ENCODE results near the gene HOXA4. TPM values are rescaled to one million over a fixed set of nuclear protein-coding genes. Genes with fewer than 3 reads are reported as not detected.

HOXA4 gene
- total and polyA plus RNA-seq, 2 donors (not counting 1 experiment from before 2014, with no cell fraction given) = 0.33 to 3.6 TPM

GRCh38 chr7:27154369-27154768, 23.8 kb upstream of the HOXA4 start:
- Histone ChIP-seq H3K9ac (ENCODE audit: insufficient read depth, low read length) (no peak overlapping the region), H4K20me1 (ENCODE audit: control insufficient read depth, extremely low read depth, insufficient read depth, low read length) (no peaks in the 10 kb centered on the region), H3K4me3 (replicated peaks in 1 of 4; ENCODE audit: control extremely low read depth in 1 of 4, insufficient read depth in 1 of 4, low read depth in 3 of 4, low read length in 4 of 4) (no peak overlapping the region), H3K36me3 (ENCODE audit: control insufficient read depth, insufficient read depth, low read length) (no peaks in the 10 kb centered on the region), H3K4me1 (ENCODE audit: control insufficient read depth, extremely low read depth, insufficient read depth, low read length) (peaks cover 4% of the 10 kb centered on the region), H3K9me3 (ENCODE audit: control insufficient read depth, insufficient read depth, low read depth, low read length) (no peaks in the 10 kb centered on the region), H3K27me3 (ENCODE audit: control insufficient read depth, insufficient read depth, low read length) (no peaks in the 10 kb centered on the region), H3K79me2 (ENCODE audit: control insufficient read depth, insufficient read depth, low read length) (peaks cover 22% of the 10 kb centered on the region), H2AFZ (ENCODE audit: low read length) (no peak overlapping the region), H3K27ac (ENCODE audit: insufficient read depth, low read length) (no peak overlapping the region), H3K4me2 (ENCODE audit: extremely low read depth, insufficient read depth, low read length) (no peak overlapping the region)
- TF ChIP-seq EZH2 (IDR thresholded peaks at IDR 0.05; ENCODE audit: low read length, missing control alignments) (no peak), CTCF (conservative IDR thresholded peaks at IDR 0.05 in 1 of 2, IDR thresholded peaks at IDR 0.05 in 1 of 2; ENCODE audit: low read depth in 1 of 2, low read length in 2 of 2) (no peak)
- no peak for DNase-seq (ENCODE audit: low read depth in 2 of 2)

GRCh38 chr7:27153526-27153925, 23.0 kb upstream of the HOXA4 start:
- H3K4me3 ChIP-seq (replicated peaks in 1 of 4; ENCODE audit: control extremely low read depth in 1 of 4, insufficient read depth in 1 of 4, low read depth in 3 of 4, low read length in 4 of 4) = no peak overlapping the region
- no peaks in the 10 kb centered on the region for H4K20me1 ChIP-seq (ENCODE audit: control insufficient read depth, extremely low read depth, insufficient read depth, low read length)
- no peaks in the 10 kb centered on the region for H3K9me3 ChIP-seq (ENCODE audit: control insufficient read depth, insufficient read depth, low read depth, low read length)
- H3K79me2 ChIP-seq (ENCODE audit: control insufficient read depth, insufficient read depth, low read length) = peaks cover 31% of the 10 kb centered on the region
- no peak for DNase-seq (ENCODE audit: low read depth in 2 of 2)
- H3K4me2 ChIP-seq (ENCODE audit: extremely low read depth, insufficient read depth, low read length) = no peak overlapping the region
- no peak overlapping the region for H3K9ac ChIP-seq (ENCODE audit: insufficient read depth, low read length)
- H3K36me3 ChIP-seq (ENCODE audit: control insufficient read depth, insufficient read depth, low read length) = no peaks in the 10 kb centered on the region
- TF ChIP-seq EZH2 (IDR thresholded peaks at IDR 0.05; ENCODE audit: low read length, missing control alignments) (no peak), CTCF (conservative IDR thresholded peaks at IDR 0.05 in 1 of 2, IDR thresholded peaks at IDR 0.05 in 1 of 2; ENCODE audit: low read depth in 1 of 2, low read length in 2 of 2) (no peak)
- H3K27ac ChIP-seq (ENCODE audit: insufficient read depth, low read length) = no peak overlapping the region
- H3K4me1 ChIP-seq (ENCODE audit: control insufficient read depth, extremely low read depth, insufficient read depth, low read length) = peaks cover 9% of the 10 kb centered on the region
- no peak overlapping the region for H2AFZ ChIP-seq (ENCODE audit: low read length)
- H3K27me3 ChIP-seq (ENCODE audit: control insufficient read depth, insufficient read depth, low read length) = no peaks in the 10 kb centered on the region

- Histone ChIP-seq H3K4me3 (replicated peaks in 1 of 4; ENCODE audit: control extremely low read depth in 1 of 4, insufficient read depth in 1 of 4, low read depth in 3 of 4, low read length in 4 of 4) (peak overlapping the region in 2 of 4 experiments; percentile 42 to 61), H3K27ac (ENCODE audit: insufficient read depth, low read length) (peak overlapping the region; percentile 81), H3K36me3 (ENCODE audit: control insufficient read depth, insufficient read depth, low read length) (no peaks in the 10 kb centered on the region), H2AFZ (ENCODE audit: low read length) (peak overlapping the region; percentile 43), H3K79me2 (ENCODE audit: control insufficient read depth, insufficient read depth, low read length) (peaks cover 37% of the 10 kb centered on the region), H3K9me3 (ENCODE audit: control insufficient read depth, insufficient read depth, low read depth, low read length) (no peaks in the 10 kb centered on the region), H3K27me3 (ENCODE audit: control insufficient read depth, insufficient read depth, low read length) (no peaks in the 10 kb centered on the region), H3K4me2 (ENCODE audit: extremely low read depth, insufficient read depth, low read length) (peak overlapping the region; percentile 90), H4K20me1 (ENCODE audit: control insufficient read depth, extremely low read depth, insufficient read depth, low read length) (no peaks in the 10 kb centered on the region), H3K4me1 (ENCODE audit: control insufficient read depth, extremely low read depth, insufficient read depth, low read length) (peaks cover 14% of the 10 kb centered on the region), H3K9ac (ENCODE audit: insufficient read depth, low read length) (peak overlapping the region; percentile 17)
- DNase-seq (ENCODE audit: low read depth in 2 of 2) = no peak
- TF ChIP-seq EZH2 (IDR thresholded peaks at IDR 0.05; ENCODE audit: low read length, missing control alignments) (no peak), CTCF (conservative IDR thresholded peaks at IDR 0.05 in 1 of 2, IDR thresholded peaks at IDR 0.05 in 1 of 2; ENCODE audit: low read depth in 1 of 2, low read length in 2 of 2) (no peak)
Observed at GRCh38 chr7:27152816-27153442, 22.4 kb upstream of the HOXA4 start.

Measured in fibroblast of lung (primary cell).